NCI-H526 (cell line): Measurements from ENCODE around the gene MBP.
A peak's percentile ranks its signal among the peaks of the same experiment; 100 is the strongest.

Experiments used
- DNase-seq, 2 experiments: peaks; one replicate each; lab custom pipeline; 2025; lab: John Stamatoyannopoulos, UW

Gene MBP

DNA sequence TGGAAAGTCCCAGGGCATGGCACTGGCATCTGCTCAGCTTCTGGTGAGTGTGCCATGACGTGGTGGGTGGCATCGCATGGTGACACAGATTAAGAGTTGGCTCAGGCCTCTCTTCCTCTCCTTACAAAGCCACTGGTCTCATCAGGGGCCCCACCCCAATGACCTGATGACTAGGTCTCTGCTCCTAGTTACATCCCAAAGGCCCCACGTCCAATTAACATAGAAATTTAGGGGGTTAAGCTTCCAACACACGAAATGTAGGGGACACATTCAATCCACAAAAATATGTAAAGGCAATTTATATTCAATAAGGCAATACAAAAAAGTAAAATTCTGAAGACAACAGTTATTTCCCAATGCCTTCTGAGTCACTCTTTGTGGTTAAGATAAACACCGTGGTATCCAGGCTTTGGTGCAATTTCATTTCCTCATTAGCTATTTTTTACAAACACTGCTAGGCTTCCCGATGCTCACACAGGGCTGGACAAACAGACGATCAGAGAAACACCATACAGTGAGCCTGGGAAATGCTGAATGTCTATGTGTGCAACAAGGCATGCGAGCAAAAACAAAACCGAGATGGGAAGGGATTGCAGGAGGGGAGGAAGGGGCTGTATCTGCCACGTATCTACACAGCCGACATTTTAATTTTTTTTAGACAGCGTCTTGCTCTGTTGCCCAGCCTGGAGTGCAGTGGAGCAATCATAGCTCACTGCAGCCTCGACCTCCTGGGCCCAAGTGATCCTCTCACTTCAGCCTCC, 67.2 kb downstream of the MBP start:
- no peak for DNase-seq

DNA sequence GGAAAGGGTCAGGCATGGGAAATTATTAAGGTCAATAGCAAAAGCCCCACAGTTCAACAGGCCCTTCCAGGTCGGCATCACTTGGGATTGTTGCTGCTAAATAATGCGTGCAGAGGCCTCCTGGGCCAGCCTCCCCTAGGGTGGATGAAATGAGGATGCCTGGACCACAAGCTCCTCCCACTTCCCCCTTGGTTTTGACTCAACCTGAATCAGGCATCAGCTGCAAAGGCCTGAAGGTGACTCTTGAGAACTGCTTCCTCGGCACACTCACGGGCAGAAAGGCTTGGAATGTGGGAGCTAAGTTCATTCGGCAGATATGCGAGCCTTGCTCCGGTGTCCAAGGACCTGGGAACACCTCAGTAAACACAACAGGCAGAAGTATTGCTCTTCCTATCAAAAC, 69.3 kb downstream of the MBP start:
- no peak for DNase-seq

DNA sequence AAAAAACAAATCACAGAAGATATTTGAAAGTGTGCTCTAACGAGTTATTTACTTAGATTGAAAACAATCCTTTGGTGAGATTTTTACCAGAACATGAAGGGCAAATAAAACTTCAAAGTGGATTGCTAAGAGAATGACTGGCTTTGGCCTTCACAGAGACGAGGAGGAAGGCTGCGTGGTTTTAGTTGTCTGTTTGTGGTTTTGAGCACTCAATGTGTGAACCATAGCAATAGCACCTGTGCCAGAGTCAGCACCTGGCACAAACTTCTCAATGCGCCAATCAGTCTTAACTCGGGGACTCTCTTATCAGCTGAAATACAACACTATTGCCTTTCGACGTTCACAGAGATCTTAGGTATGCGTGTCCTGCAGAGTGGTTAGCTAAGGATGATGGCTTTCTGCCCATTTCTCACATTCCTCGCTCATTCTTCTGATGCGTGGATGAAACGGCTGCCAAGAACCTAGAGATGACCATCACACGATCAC, 70.0 kb downstream of the MBP start:
- DNase-seq = no peak

DNA sequence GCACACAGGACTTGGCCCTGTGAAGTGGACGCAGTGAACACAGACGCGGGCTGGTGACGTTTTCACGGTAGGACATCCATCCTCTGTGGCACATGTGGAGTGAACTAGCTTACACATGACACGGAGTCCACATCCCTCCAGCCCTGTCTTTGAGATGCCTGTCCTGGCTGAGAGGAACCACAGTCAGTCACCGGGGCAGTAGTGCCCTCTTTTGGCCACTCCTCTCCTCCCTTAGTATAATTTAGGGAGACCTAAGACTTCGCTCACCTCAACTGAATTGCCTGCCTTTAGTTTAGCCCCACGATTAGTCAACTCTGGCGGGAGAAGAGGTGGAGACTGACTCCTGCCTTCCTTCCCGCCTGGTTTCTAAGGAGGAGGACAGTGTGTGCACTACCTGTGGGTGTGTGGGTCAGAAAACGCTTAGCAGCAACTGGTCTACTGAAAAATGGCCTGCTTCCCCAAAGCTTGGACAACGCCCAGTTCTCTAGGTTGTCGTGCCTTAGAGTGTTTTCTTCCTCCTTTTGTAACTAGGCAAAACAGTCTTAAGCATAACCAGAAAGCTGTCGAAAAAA, 70.6 kb downstream of the MBP start:
- DNase-seq = no peak

DNA sequence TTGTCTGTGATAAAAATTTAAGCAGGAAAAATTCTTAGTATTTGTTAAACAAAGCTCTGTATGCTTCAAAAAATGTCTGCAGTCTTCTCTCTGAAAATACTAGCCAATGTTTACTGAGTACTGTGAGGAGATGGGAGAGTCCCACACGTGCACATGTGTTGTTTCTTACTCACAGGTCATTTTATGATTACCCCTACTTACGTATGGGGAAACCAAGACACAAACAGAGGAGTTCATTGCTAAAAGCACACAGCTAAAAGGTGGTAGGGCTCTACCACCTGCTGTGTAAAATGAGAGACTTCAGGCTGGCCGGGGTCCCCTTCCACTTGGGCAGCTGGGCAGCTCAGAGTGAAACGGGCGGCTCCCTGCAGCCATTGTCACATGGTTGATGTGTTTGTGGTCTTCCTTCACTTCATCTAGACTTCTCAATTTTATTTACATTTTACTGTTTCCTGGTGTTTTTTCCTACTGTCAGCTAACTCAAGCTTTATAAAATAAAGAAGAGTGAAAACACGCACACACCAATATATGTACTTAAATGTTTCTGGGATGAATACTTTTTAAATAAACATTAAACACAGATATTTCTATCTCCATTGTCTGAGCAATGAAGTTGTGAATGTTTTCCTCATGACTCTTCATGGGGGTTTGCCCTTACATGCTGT, 71.2 kb downstream of the MBP start:
- DNase-seq = no peak

DNA sequence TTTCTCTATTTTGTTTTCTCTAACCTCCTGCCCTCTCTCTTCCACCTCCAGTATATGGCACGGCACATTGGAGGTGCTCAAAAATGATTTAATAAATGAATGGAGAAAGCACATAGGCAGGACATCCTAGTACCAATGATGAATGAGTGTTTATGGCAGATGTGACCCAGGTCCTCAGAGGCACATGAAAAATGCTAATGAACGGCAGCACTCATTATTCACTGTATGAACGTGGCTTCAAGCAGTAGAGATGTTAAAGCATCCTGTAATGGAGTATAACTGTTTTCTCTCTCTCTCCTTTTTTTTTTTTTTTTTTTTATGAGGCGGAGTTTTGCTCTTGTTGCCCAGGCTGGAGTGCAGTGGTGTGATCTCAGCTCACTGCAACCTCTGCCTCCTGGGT, 72.4 kb downstream of the MBP start:
- DNase-seq = no peak

DNA sequence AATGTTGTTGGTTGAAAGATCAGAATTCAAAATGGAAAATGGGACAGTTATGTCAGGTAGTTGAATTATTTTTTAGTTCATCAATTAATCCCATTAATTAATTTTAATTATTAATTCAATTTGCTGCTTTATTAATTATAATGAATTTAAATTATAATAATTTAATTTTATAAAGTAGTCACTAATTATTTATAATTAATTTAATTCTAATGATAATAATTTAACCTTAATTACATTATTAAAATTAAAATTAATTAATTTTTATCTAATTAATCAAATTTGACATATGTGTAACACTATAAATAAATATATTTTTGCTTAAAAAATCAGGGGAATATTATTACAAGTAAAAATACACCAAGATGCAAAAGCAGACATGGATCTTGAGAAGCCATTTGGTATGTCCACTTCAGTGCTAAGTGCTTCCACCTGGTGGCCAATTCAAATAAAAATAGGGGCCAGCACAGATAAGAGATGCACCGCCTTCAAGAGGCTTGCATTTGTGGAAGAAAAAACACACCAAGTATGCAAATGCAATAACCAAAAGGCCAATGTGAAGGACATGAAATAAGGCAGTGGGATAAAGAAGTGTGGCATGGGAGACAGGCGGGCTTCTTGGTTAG, 73.2 kb downstream of the MBP start:
- peak; percentile 34 to 70 for DNase-seq

DNA sequence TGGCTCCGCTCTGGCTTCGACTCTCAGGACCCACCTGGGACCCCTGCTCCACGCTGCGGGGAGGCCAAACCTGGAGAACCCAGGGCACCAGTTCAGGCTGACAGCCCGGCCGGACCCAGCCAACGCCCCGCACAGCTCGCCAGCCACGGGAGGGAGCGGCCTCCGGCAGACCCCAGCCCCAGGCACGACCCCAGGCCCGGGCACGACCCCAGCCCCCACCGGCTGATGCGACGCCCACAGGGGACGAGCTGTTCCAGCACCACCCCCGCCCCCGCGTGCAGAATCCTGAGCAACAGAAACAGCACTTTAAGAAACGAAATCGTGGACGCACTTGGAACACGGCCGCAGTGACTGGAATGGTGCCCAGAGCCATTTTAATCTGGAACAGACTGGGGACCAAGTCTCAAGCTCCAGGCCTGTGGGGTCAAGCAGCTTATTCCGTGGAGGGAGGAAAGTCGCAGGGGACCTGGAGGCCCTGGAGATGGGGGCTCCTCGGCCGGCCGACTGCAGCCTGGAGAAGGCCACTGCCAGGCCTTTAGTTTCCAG, 74.2 kb downstream of the MBP start:
- no peak for DNase-seq

DNA sequence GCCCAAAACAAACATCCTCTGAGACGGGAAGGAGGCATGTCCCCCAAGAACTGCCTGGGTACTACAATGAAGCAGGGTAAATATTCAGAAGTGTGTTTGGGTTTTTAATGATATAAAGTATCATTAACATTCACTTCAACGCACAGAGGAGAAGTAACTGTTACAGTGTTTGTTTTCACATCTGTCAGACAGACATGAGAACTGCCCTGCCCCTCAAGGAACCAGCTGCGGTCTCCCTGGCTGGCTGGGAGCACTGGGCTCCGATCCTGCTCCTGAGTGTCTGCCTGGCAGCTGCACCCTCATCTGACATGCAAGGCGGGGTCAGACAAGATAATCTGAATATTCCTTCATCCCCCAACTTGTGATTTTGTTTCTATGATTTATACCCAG, 75.6 kb downstream of the MBP start:
- DNase-seq = no peak

DNA sequence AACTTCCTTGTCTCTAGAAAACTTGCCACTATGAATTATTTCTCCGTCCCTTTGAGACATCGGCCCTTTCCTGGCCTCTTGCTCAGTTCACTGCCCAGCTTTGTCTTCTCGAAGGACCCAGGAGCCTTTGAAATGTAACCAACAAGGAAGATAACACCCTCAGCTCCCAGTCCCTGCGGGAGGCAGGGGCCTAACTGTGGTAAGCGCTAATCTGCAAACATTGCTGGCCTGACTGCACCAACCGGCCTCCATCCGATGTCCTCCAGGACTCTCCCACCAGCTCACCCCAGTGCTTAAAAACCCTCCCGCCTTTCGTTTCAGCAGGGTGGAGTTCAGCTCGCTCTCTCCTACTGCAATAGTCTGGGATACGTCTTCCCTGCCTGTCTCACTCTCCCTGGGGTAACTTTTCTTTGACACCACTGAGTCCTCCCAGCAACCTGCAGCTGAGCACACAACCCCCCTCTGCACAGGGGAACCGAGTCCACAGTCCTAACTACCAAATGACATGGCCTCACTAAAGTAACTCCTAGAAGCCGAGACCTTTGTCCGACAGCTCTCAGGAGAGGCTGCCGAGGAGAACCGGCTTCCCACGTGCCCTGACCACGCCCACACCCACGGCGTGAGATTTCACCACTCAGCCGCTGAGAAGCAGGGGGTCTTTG, 76.1 kb downstream of the MBP start:
- DNase-seq = no peak

DNA sequence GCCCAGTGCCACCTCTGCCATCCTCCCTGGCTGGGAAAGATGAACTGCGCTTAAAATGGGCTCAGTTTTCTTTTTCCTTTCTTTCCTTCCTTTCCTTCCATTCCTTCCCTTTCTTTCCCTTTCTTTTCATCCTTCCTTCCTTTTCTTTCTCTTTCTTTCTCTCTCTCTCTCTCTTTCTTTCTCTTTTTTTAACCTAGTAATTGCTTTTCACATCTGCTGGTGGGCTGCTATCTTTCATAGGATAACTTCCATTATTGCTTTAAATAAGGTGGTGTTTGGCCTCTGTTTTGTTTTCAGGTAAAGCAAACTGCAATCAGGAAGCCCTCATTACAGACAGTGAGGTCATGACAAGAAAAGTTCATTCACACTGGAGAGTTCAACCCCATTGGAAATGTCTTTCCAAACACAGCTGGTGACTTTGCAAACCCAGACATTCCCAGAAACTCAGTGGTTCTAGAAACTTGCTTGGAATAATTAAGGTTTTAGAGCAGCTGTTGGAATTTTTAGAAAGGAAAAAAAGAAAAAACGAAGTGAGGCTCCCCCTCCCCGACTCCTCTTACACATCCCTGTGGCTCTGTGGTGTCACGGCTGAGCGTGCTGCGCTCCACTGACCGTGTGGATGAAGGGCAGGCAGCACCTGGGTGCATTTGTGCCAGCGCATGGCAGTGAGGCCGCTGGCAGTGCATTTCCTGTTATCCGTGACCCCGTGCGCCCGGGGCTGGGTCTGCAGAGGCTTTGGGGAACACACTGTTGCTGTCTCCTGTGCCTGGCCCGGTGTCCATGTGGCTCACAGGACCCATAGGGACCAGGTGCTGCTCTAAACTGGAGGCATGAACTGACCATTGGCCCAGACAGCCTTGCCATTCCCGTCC, 76.9 kb downstream of the MBP start:
- no peak for DNase-seq

DNA sequence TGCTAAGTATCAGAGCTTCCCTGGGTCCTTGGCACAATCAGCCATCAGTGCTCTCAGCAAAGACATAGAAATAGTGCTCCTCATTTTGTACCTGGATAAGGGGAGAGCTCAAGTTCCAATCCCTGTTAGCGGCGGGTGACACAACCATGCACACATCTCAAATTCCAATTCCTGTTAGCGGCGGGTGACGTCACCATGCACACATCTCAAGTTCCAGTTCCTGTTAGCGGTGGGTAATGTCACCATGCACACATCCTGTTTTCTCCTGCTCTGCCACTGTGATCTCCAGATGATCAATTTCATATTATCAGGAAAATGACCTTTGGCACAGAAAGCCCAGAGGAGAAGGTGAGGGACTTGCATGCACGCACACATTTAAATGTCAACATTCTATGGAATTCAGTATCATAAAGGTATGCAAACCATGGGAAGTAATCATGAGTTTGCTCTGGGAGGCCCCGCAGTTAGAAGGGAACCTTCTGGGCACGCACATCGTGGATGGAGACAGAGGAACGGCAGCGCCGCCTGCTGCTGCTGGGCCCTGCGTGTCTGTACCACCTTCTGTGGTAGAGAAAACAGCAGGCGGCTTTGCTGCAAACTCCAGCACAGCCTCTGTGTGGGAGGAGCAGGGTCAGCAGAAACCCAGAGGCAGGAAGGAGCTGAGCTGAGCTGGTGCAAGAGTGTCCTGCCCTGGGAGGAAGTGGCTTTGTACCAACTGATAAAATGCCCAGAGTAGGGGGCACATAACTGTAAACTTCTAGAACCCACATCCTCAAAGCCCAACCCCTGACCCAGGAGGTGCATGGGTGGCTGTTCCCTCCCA, 77.8 kb downstream of the MBP start:
- peak; percentile 45 to 82 for DNase-seq

DNA sequence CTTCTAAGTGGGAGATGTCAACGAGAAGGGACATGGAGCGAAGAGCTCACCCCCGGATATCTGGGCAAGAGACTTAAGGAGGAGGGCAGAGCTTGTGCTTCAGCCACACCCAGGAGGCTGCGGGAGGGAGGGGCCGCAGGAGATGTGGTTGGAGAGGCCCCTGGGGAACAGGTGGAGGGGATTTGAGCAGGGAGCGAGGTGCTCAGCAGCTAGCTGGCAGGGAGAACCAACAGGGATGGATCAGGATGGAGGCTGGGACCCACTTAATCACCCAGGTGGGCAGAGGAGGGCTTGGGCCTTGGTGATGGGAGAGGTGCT, 78.3 kb downstream of the MBP start:
- DNase-seq = no peak

DNA sequence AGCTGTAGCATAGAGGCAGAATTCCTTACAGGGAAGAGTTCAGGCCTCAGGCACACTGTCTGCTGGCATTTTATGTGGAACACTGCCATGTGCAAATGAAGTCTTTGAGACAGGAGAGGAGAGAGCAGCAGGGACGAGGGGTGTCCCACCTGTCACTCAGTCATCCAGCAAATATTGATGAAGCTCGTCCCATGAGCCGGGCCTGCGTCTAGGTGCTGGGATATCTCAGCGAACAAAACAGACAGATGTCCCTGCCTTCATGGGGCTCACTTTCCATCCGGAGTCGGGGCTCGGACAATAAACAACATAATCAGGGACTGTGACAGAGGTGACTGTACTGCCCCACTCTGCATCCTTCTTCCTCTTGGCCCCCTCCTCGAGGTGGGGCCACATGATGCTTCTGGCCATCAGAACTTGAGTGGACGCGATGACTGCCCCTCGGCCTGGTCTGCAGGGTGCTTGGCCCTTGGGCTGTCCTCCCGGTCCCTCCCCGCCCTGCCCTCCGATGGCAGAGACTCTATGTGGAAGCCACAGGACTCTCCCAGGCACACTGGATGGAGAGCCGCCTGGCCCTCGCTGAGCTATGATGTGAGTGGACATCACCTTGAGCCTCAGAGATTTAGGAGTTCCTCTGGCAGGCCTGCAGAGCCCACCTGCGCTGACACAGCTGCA, 78.8 kb downstream of the MBP start:
- no peak for DNase-seq

DNA sequence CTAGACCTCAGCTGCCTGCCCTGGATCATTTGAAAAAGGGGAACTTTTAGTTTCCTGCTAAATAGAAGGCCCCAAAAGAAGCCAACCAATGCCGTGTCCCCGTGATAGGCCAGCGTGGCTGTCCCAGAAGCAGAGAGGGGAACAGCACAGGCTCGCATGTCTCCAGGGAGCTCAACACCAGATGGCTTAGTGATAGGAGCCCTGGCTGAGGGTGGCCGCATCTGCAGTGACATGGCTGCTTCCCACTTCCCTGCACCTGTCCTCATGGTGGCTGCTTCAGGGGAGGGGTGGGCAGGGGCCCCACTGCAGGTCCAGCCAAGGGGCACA, 79.6 kb downstream of the MBP start:
- no peak for DNase-seq

DNA sequence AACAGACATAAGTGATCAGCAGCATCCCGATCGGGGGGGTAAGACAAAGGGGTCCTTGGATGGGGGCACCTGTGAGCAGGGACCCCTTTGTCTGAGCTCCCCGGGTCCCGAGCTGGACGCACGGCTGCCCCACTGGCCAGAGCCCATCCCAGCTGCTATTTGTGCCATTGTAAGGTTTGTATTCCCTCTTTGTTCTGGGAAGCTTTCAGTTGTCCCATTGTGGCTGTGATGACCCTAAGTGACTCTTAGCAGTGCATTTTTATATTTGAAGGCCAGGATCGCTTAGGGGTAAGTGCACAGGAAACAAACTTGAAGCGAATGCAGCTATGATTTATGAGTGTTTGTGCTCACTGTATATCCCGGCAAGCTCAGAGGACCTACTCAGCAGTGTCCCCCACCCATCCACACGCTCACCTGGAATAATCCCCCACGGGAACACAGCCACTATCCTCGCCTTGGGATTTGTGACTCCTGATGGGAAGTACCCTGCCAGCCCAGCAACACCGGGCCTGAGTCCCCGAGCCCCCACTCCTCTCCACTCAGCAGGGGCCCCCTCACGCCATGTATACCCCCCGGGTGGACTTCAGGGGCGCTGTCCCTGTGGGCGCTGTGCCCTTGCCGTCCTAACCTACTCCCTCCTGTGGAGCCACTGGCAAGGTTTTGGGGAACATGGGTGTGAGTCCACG, 80.1 kb downstream of the MBP start:
- DNase-seq = no peak

DNA sequence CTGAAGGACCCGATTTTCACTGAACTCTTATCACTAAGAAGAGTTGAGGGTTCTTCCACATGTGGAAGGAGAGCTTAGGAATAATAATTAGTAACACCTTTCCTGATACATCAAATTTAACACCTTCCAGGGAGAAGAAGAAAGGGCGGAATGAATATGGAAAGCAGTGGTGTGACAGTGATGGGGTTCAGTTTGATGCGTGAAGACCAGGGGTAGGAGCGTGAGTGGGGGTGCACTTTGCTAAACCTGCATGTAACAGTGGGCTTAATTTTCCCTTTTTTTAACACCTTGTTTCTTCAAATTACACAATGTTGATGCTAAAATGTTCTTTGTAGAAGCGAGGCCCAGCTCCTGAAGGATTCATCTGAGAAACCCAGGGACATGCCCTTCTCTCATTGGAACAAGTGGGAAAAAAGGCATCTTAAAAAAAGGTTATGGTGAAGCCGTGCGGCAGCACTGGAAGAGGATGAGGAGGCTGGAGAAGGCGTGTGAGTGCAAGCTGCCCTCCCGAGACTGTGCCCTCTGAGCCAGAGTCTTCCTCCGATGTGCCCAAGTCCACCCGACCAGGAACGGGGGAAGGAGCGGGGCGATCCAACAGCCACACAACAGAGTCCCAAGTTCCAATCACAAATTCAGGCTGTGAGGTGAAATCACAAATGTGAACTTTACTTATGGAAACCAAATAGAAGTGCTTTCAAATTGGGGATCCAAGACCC, 80.8 kb downstream of the MBP start:
- no peak for DNase-seq

DNA sequence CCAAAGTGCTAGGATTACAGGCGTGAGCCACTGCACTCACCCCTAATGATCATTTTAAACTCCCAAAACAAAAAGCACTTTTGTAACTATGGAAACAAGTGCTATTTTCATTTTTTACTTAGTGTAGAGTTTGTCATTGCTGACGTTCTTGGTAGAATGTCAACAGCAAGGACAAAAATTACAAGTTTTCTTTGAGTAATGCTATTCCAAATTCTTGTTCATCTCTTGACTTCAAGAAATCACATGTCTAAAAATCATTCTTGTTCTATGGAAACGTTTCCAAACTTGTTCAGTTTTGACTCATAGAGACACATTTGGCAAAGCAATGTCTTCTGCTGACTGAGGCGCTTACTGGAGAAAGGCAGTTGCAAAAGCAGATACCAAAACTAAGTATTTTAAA, 82.6 kb downstream of the MBP start:
- DNase-seq = no peak
